ENCODE measurements around the gene THRAP3.

GRCh38 chr1:36326499-36326898 is 102.3 kb downstream of the THRAP3 start:
- TF ChIP-seq CTCF (IDR thresholded peaks at IDR 0.05; ENCODE audit: extremely low read depth in 1 of 2, insufficient read depth in 1 of 2, low read depth in 1 of 2, low read length in 2 of 2) (no peak), EZH2 (IDR thresholded peaks at IDR 0.05; ENCODE audit: borderline replicate concordance, low read depth, low read length, severe bottlenecking) (no peak), POLR2AphosphoS5 (IDR thresholded peaks at IDR 0.05; ENCODE audit: insufficient read depth, low read depth, low read length) (no peak), JUN (IDR thresholded peaks at IDR 0.05; ENCODE audit: borderline replicate concordance, insufficient read depth, insufficient read length, low read depth) (no peak), POLR2A (IDR thresholded peaks at IDR 0.05; ENCODE audit: low read depth, low read length) (no peak), MYC (IDR thresholded peaks at IDR 0.05; ENCODE audit: low read depth, low read length) (no peak), MAX (IDR thresholded peaks at IDR 0.05; ENCODE audit: insufficient read depth, insufficient read length) (no peak)
